ENCODE results near the gene SERGEF. TPM values are rescaled to one million over a fixed set of nuclear protein-coding genes. Genes with fewer than 3 reads are reported as not detected.

The SERGEF gene
- total RNA-seq, 1 donor from 2014 or later, result 17.6 TPM

GRCh38 chr11:17861036-17861755, 151.7 kb downstream of the SERGEF start:
- FAIRE-seq (no peak), DNase-seq (ENCODE audit: low read depth) (peak; percentile 41)
- no peaks in the 10 kb centered on the region for H3K9me3 ChIP-seq (ENCODE audit: insufficient read depth, low read depth, low read length)
- no peaks in the 10 kb centered on the region for H3K4me1 ChIP-seq (ENCODE audit: insufficient read depth, low read length)
- H4K20me1 ChIP-seq (ENCODE audit: insufficient read depth, low read length), result no peaks in the 10 kb centered on the region
- H3K9ac ChIP-seq (ENCODE audit: low read length), result no peak overlapping the region
- Mint-ChIP-seq H3K4me1 (ENCODE audit: low read depth, unreplicated experiment) (peaks cover 2% of the 10 kb centered on the region), H3K27me3 (ENCODE audit: low read depth, unreplicated experiment) (no peaks in the 10 kb centered on the region), H3K9me3 (ENCODE audit: unreplicated experiment) (no peaks in the 10 kb centered on the region), H3K36me3 (ENCODE audit: low read depth, unreplicated experiment) (peaks cover 3% of the 10 kb centered on the region), H3K27ac (ENCODE audit: unreplicated experiment) (no peak overlapping the region), H3K4me3 (ENCODE audit: unreplicated experiment) (no peak overlapping the region)
- H3K79me2 ChIP-seq (ENCODE audit: insufficient read depth, low read length), result no peaks in the 10 kb centered on the region
- H3K4me3 ChIP-seq (ENCODE audit: insufficient read depth, low read depth, low read length), result no peak overlapping the region
- H3K4me2 ChIP-seq (ENCODE audit: low read length), result no peak overlapping the region
- H3K36me3 ChIP-seq (ENCODE audit: insufficient read depth, low read length), result no peaks in the 10 kb centered on the region
- no peak overlapping the region for H2AFZ ChIP-seq (ENCODE audit: low read depth, low read length)
- TF ChIP-seq CTCF (IDR thresholded peaks at IDR 0.05; ENCODE audit: insufficient read depth, low read depth, low read length) (no peak), EZH2 (IDR thresholded peaks at IDR 0.05; ENCODE audit: insufficient read depth, low read length) (no peak)
- no peaks in the 10 kb centered on the region for H3K27me3 ChIP-seq (ENCODE audit: insufficient read depth, low read length)
- H3K27ac ChIP-seq (ENCODE audit: low read depth, low read length), result no peak overlapping the region

GRCh38 chr11:17859552-17859951, 153.3 kb downstream of the SERGEF start:
- FAIRE-seq (no peak), DNase-seq (ENCODE audit: low read depth) (no peak)
- Histone ChIP-seq H2AFZ (ENCODE audit: low read depth, low read length) (no peak overlapping the region), H3K27ac (ENCODE audit: low read depth, low read length) (no peak overlapping the region), H3K9ac (ENCODE audit: low read length) (no peak overlapping the region), H3K4me1 (ENCODE audit: insufficient read depth, low read length) (no peaks in the 10 kb centered on the region), H3K36me3 (ENCODE audit: insufficient read depth, low read length) (no peaks in the 10 kb centered on the region), H3K4me2 (ENCODE audit: low read length) (no peak overlapping the region), H4K20me1 (ENCODE audit: insufficient read depth, low read length) (no peaks in the 10 kb centered on the region), H3K27me3 (ENCODE audit: insufficient read depth, low read length) (no peaks in the 10 kb centered on the region), H3K9me3 (ENCODE audit: insufficient read depth, low read depth, low read length) (no peaks in the 10 kb centered on the region), H3K79me2 (ENCODE audit: insufficient read depth, low read length) (no peaks in the 10 kb centered on the region), H3K4me3 (ENCODE audit: insufficient read depth, low read depth, low read length) (no peak overlapping the region)
- Mint-ChIP-seq H3K4me3 (ENCODE audit: unreplicated experiment) (no peak overlapping the region), H3K27me3 (ENCODE audit: low read depth, unreplicated experiment) (no peaks in the 10 kb centered on the region), H3K36me3 (ENCODE audit: low read depth, unreplicated experiment) (peaks cover 3% of the 10 kb centered on the region), H3K9me3 (ENCODE audit: unreplicated experiment) (no peaks in the 10 kb centered on the region), H3K4me1 (ENCODE audit: low read depth, unreplicated experiment) (peaks cover 4% of the 10 kb centered on the region), H3K27ac (ENCODE audit: unreplicated experiment) (no peak overlapping the region)
- TF ChIP-seq EZH2 (IDR thresholded peaks at IDR 0.05; ENCODE audit: insufficient read depth, low read length) (no peak), CTCF (IDR thresholded peaks at IDR 0.05; ENCODE audit: insufficient read depth, low read depth, low read length) (no peak)

All from astrocyte (in vitro differentiated cells and primary cell).